Gastroesophageal sphincter (tissue), 4 donors: ENCODE results near the gene RASGEF1C. TPM values are rescaled to one million over a fixed set of nuclear protein-coding genes. Genes with fewer than 3 reads are reported as not detected.

Experiments used
- ATAC-seq: fragments of 150-250 bp; one replicate; pipeline ENCODE4 v1.9.1; 2016; ENCODE audit warnings: mild to moderate bottlenecking, moderate library complexity
- H3K27ac ChIP-seq, 4 donors: fragments of 200-600 bp; sonication (generic) in 3 of 4; 1 replicate in 3 of 4; 2 replicates in 1 of 4; pipeline ENCODE4 v1.5.1; 2016 to 2019
- H3K27me3 ChIP-seq: fragments of 200-600 bp; sonication (generic); one replicate; pipeline ENCODE4 v1.5.1; 2019
- H3K36me3 ChIP-seq, 2 donors: fragments of 200-600 bp; sonication (generic); one replicate each; pipeline ENCODE4 v1.5.1; 2019; ENCODE audit warnings: control low read depth in 1 of 2
- H3K4me1 ChIP-seq, 3 donors: fragments of 200-600 bp; sonication (generic); 1 replicate in 2 of 3; 2 replicates in 1 of 3; pipeline ENCODE4 v1.5.1; 2016 to 2019; ENCODE audit warnings: control low read depth in 2 of 3
- H3K4me3 ChIP-seq, 2 donors: fragments of 200-600 bp; sonication (generic); one replicate each; pipeline ENCODE4 v1.5.1; 2019; ENCODE audit warnings: mild to moderate bottlenecking in 1 of 2, moderate library complexity in 1 of 2
- H3K9me3 ChIP-seq, 3 donors: fragments of 200-600 bp; sonication (generic); one replicate each; pipeline ENCODE4 v1.5.1; 2017 to 2019; ENCODE audit warnings: control low read depth in 2 of 3
- EP300 ChIP-seq: sonication (generic); formaldehyde crosslinking; IDR thresholded peaks from one replicate; pipeline ENCODE4 v1.6.1; 2017; ENCODE audit warnings: antibody characterized with exemption, mild to moderate bottlenecking
- POLR2A ChIP-seq, 2 donors: fragments of 450-650 bp; IDR thresholded peaks; one replicate each; pipeline ENCODE4 v1.6.1; 2017; ENCODE audit warnings: antibody characterized with exemption in 2 of 2, mild to moderate bottlenecking in 2 of 2, moderate library complexity in 1 of 2
- POLR2AphosphoS5 ChIP-seq: sonication (generic); formaldehyde crosslinking; IDR thresholded peaks from one replicate; pipeline ENCODE4 v1.6.1; 2017; ENCODE audit warnings: antibody characterized with exemption
- WGBS, 2 donors: methylation state at CpG; one replicate each; pipeline ENCODE4 v1.1.5; 2018; ENCODE audit warnings: low coverage in 1 of 2; 5-methylcytosine and 5-hydroxymethylcytosine counted together
- total RNA-seq, 4 donors: library from RNA; depleted of rRNA; stranded (reverse); fragments of >200 nt; gene quantifications; one replicate each; pipeline ENCODE4 v1.1.0, GENCODE V29; 2016
- TF ChIP-seq, protein P1 (sequence below), 4 experiments: fragments of 200-600 bp in 2 of 4; fragments of 450-650 bp in 2 of 4; sonication (generic) in 1 of 4; IDR thresholded peaks; one replicate each; pipeline ENCODE4 v1.5.1; 2017 to 2019; ENCODE audit warnings: antibody characterized with exemption in 4 of 4, mild to moderate bottlenecking in 2 of 4, moderate library complexity in 2 of 4

The RASGEF1C gene
- total RNA-seq, 4 donors from 2014 or later = 0.81 to 8.4 (median 2.0) TPM

- no peak for ATAC-seq
- H3K27me3 ChIP-seq = peaks cover 47% of the 10 kb centered on the region
- 18 to 60% methylated on average over 4 to 27 of the region's 27 CpGs for WGBS, 2 donors
These were observed 35.0 kb downstream of the RASGEF1C start for GRCh38 chr5:180173875-180174586.

DNA sequence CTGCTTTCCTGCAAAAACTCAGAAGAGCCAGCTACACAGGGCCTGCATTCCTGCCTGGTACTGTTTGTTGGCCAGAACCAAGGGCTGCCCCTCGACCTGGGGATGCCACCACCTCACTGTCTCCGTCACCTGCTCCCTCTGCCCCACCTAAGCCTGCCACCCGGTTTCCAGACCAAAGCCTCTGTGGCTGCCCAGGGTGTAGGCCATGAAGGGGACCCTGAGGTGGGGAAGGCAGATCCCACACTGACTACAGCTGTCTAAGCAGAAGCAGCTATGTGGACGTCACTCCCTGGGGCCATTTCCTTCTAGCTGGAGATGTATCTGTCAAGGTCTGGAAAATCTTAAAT, 35.8 kb downstream of the RASGEF1C start:
- ATAC-seq = no peak
- Histone ChIP-seq H3K27ac (peak overlapping the region in 3 of 4 donors; percentile 47 to 68 (median 57)), H3K27me3 (peaks cover 40% of the 10 kb centered on the region), H3K4me3 (no peak overlapping the region), H3K9me3 (no peaks in the 10 kb centered on the region), H3K36me3 (no peaks in the 10 kb centered on the region), H3K4me1 (peaks cover 0 to 38% (median 0%) of the 10 kb centered on the region in 3 donors)
- WGBS, 2 donors = 86% methylated on average over 4 of the region's 4 CpGs; no CpG with 5 or more reads in 1 of the 2 donors
- TF ChIP-seq EP300 (no peak), POLR2AphosphoS5 (no peak), POLR2A (IDR thresholded peaks at IDR 0.05) (no peak)
- TF ChIP-seq, protein P1, sequence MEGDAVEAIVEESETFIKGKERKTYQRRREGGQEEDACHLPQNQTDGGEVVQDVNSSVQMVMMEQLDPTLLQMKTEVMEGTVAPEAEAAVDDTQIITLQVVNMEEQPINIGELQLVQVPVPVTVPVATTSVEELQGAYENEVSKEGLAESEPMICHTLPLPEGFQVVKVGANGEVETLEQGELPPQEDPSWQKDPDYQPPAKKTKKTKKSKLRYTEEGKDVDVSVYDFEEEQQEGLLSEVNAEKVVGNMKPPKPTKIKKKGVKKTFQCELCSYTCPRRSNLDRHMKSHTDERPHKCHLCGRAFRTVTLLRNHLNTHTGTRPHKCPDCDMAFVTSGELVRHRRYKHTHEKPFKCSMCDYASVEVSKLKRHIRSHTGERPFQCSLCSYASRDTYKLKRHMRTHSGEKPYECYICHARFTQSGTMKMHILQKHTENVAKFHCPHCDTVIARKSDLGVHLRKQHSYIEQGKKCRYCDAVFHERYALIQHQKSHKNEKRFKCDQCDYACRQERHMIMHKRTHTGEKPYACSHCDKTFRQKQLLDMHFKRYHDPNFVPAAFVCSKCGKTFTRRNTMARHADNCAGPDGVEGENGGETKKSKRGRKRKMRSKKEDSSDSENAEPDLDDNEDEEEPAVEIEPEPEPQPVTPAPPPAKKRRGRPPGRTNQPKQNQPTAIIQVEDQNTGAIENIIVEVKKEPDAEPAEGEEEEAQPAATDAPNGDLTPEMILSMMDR (IDR thresholded peaks at IDR 0.05) = no peak

More at GRCh38 chr5:180173875-180174586, 35.0 kb downstream of the RASGEF1C start:
- peak overlapping the region in 3 of 4 donors; percentile 17 to 68 (median 57) for H3K27ac ChIP-seq
- peaks cover 0 to 38% (median 0%) of the 10 kb centered on the region in 3 donors for H3K4me1 ChIP-seq
- H3K36me3 ChIP-seq = no peaks in the 10 kb centered on the region
- TF ChIP-seq, protein P1 (IDR thresholded peaks at IDR 0.05) = no peak
- TF ChIP-seq EP300 (no peak), POLR2AphosphoS5 (no peak), POLR2A (IDR thresholded peaks at IDR 0.05) (no peak)
- H3K9me3 ChIP-seq = no peaks in the 10 kb centered on the region
- H3K4me3 ChIP-seq = no peak overlapping the region

- Histone ChIP-seq H3K27me3 (peaks cover 40% of the 10 kb centered on the region), H3K9me3 (no peaks in the 10 kb centered on the region), H3K4me1 (peaks cover 0 to 35% (median 0%) of the 10 kb centered on the region in 3 donors), H3K27ac (peak overlapping the region in 3 of 4 donors; percentile 47 to 68 (median 57)), H3K4me3 (no peak overlapping the region), H3K36me3 (no peaks in the 10 kb centered on the region)
- ATAC-seq = no peak
- TF ChIP-seq EP300 = no peak
- no peak for TF ChIP-seq POLR2AphosphoS5
- TF ChIP-seq, protein P1 (IDR thresholded peaks at IDR 0.05) = no peak
- no peak for TF ChIP-seq POLR2A (IDR thresholded peaks at IDR 0.05)
- WGBS, 2 donors = 71 to 74% methylated on average over 6 of the region's 11 CpGs
These were observed 36.4 kb downstream of the RASGEF1C start for GRCh38 chr5:180172447-180173197.

GRCh38 chr5:180171568-180172094, 37.4 kb downstream of the RASGEF1C start:
- no peaks in the 10 kb centered on the region for H3K9me3 ChIP-seq
- TF ChIP-seq POLR2AphosphoS5 (no peak), POLR2A (IDR thresholded peaks at IDR 0.05) (no peak), EP300 (no peak)
- TF ChIP-seq, protein P1 (IDR thresholded peaks at IDR 0.05) = no peak
- ATAC-seq = no peak
- peak overlapping the region in 3 of 4 donors; percentile 57 to 68 (median 60) for H3K27ac ChIP-seq
- H3K4me3 ChIP-seq = no peak overlapping the region
- H3K4me1 ChIP-seq = peaks cover 0 to 28% (median 0%) of the 10 kb centered on the region in 3 donors
- peaks cover 40% of the 10 kb centered on the region for H3K27me3 ChIP-seq
- 92% methylated on average over 5 of the region's 14 CpGs; no CpG with 5 or more reads in 1 of the 2 donors for WGBS, 2 donors
- H3K36me3 ChIP-seq = no peaks in the 10 kb centered on the region
